HG03196 (cell line): Measurements from ENCODE around the gene MPC1.
A peak's percentile ranks its signal among the peaks of the same experiment; 100 is the strongest.
"Not testable (repeated sequence)": the region's sequence is repeated elsewhere in the genome, so short reads cannot be mapped to it uniquely, and the experiment has no call there.

Source experiments
- ATAC-seq: cut with Tn5 transposase; IDR thresholded peaks from one replicate; pipeline ENCODE4 v1.9.1; 2021; ENCODE audit not compliant: unreplicated experiment

The MPC1 gene

DNA sequence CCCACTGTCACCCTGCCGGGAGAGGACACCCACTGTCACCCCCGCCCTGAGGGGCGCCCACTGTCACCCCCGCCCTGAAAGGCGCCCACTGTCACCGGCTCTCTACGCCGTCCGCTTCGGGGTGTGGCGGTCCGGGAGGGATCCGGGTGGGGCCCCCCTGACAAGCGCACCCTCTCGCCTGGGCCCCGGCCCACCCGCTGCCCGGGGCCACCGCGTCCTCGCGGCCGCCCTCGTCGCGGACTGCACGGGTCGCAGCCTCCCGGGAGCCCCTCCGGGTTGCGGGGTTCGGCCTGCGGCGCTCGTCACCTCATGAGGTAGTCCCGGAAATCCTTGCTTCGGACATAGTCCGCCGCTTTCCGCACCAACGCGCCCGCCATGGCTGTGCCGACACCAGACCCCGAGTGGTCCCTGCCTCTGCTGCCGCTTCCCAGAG is 224 bp downstream of the MPC1 start:
- no peak for ATAC-seq

- ATAC-seq, result peak; percentile 54
Measured at GRCh38 chr6:166381733-166382499, 824 bp downstream of the MPC1 start.

DNA sequence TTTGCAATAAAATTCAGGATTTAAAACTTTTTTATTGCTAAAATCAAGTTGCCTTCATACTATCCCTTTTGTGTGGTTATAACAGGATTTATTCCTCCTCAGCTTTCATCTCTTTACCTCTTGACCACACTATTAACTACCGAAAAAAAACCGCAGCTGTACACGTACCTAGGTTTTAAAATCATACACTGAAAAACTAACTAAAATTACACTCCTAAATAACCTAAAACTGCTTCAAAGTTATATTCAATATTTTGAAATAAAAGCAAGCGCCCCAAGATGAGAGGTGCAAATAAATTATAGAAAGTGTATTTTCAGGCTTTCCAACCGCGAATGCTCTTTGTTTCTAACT is 1.4 kb downstream of the MPC1 start:
- ATAC-seq, result no peak

GRCh38 chr6:166379800-166380199 is 2.9 kb downstream of the MPC1 start:
- ATAC-seq, result no peak

- ATAC-seq, result no peak
Measured at GRCh38 chr6:166379103-166379586, 3.6 kb downstream of the MPC1 start.

GRCh38 chr6:166377721-166378120 is 5.0 kb downstream of the MPC1 start:
- ATAC-seq, result no peak

GRCh38 chr6:166375013-166375412 is 7.7 kb downstream of the MPC1 start:
- ATAC-seq, result no peak

- no peak for ATAC-seq
Measured at GRCh38 chr6:166370489-166370888, 12.3 kb downstream of the MPC1 start.

DNA sequence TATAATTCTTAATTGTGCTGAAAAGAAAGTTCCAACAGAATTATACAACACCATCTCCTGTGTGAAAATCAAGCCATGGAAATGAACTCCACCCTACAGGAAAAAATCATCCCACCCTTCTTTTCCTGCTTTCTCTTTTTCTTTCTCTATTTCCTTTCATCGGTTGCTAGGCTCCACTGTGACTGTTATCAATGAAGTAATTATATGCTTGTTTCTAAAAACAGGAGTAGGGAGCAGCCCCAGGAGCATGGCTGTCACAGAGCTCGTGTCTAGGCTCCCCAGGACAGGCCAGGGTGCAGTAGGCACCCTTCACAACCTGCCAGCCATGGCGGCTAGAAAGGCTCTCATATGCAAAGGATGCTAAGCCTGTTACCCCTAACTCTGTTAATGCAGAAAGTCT is 13.0 kb downstream of the MPC1 start:
- no peak for ATAC-seq

DNA sequence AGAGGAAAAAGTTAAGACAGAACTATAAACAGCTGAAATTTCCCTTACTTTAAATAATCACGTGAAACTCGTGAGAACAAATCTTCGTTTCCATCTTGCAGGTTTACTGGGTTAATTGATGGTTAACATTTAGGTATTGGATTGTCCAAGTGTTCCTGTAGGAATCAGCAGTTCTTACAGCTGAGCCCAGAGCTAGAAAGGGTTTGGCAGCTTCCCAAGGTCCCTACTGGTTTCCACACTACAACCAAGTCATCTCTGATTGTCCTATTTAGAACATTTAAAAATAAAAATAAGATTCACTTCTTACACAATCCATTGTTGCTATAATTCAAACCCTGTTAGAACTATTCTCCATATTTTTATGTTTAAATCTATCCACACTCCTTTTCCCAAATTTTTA is 15.8 kb downstream of the MPC1 start:
- ATAC-seq, result no peak

GRCh38 chr6:166365806-166366205 is 16.9 kb downstream of the MPC1 start:
- ATAC-seq, result no peak

DNA sequence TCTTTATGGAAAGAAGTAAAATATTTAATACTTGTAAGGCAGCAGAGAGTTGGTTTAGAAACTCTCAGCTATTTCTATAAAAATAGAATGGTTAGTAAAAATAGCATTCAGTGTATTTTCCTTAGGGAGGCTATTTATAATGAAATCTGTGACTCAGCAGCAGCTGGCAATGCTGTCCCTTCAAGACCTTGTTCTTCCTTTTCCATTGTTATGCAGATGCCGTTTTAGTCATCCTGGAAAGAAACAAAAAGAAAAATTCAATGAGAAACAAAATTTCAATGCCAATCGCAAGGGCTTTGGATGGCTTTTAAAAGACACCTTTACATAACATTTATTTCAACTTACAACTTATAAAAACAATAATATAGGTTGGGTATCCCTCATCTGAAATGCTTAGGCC is 17.5 kb downstream of the MPC1 start:
- ATAC-seq, result no peak

DNA sequence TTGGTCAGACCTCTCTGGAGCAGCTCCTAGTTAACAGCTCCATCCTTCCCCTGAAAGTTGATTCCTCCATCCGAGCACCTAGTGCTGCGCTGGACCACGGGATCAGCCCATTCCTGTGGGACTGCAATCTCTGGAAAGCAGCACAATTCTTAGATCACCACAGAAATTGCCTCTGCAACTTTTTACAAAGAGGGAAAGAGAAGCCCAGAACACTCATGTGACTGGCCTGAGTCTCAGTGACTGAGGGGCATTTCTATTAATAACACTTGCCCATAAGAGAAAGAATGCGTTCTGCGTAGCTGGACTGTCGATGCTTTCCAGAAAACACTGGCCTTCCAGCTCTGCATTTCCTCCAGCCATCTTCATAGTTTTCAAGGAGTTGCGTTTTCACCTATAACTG is 18.3 kb downstream of the MPC1 start:
- ATAC-seq, result no peak

DNA sequence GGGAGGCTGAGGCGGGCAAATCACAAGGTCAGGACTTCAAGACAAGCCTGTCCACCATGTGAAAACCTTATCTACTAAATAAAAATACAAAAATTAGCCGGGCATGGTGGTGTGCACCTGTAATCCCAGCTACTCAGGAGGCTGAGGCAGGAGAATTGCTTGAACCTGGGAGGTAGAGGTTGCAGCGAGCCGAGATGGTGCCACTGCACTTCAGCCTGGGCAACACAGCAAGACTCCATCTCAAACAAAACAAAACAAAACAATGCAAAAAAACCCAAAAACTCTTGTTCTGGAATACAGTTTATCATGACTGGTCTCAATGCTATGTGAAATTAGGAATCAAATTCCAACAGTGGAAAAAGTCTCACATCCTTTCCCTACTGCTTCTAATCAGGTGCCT is 20.3 kb downstream of the MPC1 start:
- not testable (repeated sequence) for ATAC-seq

- ATAC-seq, result no peak
Measured at GRCh38 chr6:166361077-166361429, 21.7 kb downstream of the MPC1 start.

GRCh38 chr6:166360243-166361076 is 22.3 kb downstream of the MPC1 start:
- ATAC-seq, result no peak

- no peak for ATAC-seq
Measured at GRCh38 chr6:166355552-166355951, 27.2 kb downstream of the MPC1 start.

GRCh38 chr6:166354965-166355364 is 27.8 kb downstream of the MPC1 start:
- no peak for ATAC-seq

GRCh38 chr6:166354143-166354542 is 28.6 kb downstream of the MPC1 start:
- no peak for ATAC-seq

GRCh38 chr6:166353507-166353906 is 29.2 kb downstream of the MPC1 start:
- ATAC-seq, result no peak

DNA sequence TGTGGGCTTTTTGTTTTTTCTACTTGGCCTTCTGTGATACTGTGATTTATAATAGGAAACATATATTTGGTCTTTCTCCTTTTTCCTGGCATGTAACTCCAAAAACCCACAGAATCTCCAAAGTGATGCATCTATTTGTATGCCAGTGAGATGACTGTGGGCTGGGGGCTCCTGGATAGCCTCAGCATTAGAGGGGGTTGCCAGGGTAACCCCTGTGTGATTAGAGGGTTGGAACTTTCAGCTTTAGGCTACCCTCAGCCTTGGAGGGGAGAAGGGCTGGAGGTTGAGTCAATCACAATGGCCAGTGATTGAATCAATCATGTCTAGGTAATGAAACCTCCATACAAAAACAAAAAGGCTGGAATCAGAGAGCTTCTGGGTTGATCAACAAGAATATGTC is 29.8 kb downstream of the MPC1 start:
- no peak for ATAC-seq

- ATAC-seq, result peak; percentile 92
Measured at GRCh38 chr6:166351715-166352285, 30.9 kb downstream of the MPC1 start.
